Stimulated activated naive CD8-positive, alpha-beta T cell treated with anti-CD3 and anti-CD28 coated beads, Interleukin-15, amount 100 ng/mL, for 72 hours (primary cell): ENCODE measurements around the gene KL.

Experiments used
- ATAC-seq: fragments of 150-1000 bp; cut with Tn5 transposase; 2 replicates; pipeline ENCODE4 v1.10.0; 2021; ENCODE audit warnings: mild to moderate bottlenecking, moderate library complexity
- DNase-seq, 2 donors: peaks; one replicate each; pipeline ENCODE4 v3.0.0; 2021 to 2022
- H3K27ac Mint-ChIP-seq, 2 donors: one replicate each; pipeline ENCODE4 v1.8.0; 2022; ENCODE audit warnings: mild to moderate bottlenecking in 2 of 2, mixed read lengths in 2 of 2, moderate library complexity in 2 of 2
- H3K27me3 Mint-ChIP-seq: one replicate; pipeline ENCODE4 v1.8.0; 2022; ENCODE audit warnings: mixed read lengths
- H3K4me1 Mint-ChIP-seq: one replicate; pipeline ENCODE4 v1.8.0; 2022; ENCODE audit warnings: mild to moderate bottlenecking, mixed read lengths
- H3K4me3 Mint-ChIP-seq, 2 donors: one replicate each; pipeline ENCODE4 v1.8.0; 2022; ENCODE audit warnings: mild to moderate bottlenecking in 2 of 2, mixed read lengths in 2 of 2, moderate library complexity in 1 of 2
- H3K9me3 Mint-ChIP-seq, 2 donors: one replicate each; pipeline ENCODE4 v1.8.0; 2022; ENCODE audit warnings: mixed read lengths in 2 of 2

Gene KL

GRCh38 chr13:33105387-33106005, 89.3 kb downstream of the KL start:
- DNase-seq (no peak), ATAC-seq (no peak)
- Mint-ChIP-seq H3K9me3 (no peaks in the 10 kb centered on the region), H3K27ac (no peak overlapping the region), H3K4me3 (no peak overlapping the region), H3K4me1 (no peaks in the 10 kb centered on the region), H3K27me3 (peaks cover 44% of the 10 kb centered on the region)

- Mint-ChIP-seq H3K27me3 (peaks cover 39% of the 10 kb centered on the region), H3K4me3 (no peak overlapping the region), H3K4me1 (no peaks in the 10 kb centered on the region), H3K27ac (no peak overlapping the region), H3K9me3 (no peaks in the 10 kb centered on the region)
- DNase-seq = no peak
- ATAC-seq = no peak
These were observed 90.6 kb downstream of the KL start for GRCh38 chr13:33106656-33107360.

GRCh38 chr13:33107361-33107760, 91.1 kb downstream of the KL start:
- no peak overlapping the region for H3K27ac Mint-ChIP-seq
- peaks cover 39% of the 10 kb centered on the region for H3K27me3 Mint-ChIP-seq
- H3K4me3 Mint-ChIP-seq = no peak overlapping the region
- DNase-seq = no peak
- H3K9me3 Mint-ChIP-seq = no peaks in the 10 kb centered on the region
- no peaks in the 10 kb centered on the region for H3K4me1 Mint-ChIP-seq
- ATAC-seq = no peak

- H3K9me3 Mint-ChIP-seq = no peaks in the 10 kb centered on the region
- no peak overlapping the region for H3K4me3 Mint-ChIP-seq
- H3K27ac Mint-ChIP-seq = no peak overlapping the region
- H3K27me3 Mint-ChIP-seq = peaks cover 39% of the 10 kb centered on the region
- no peaks in the 10 kb centered on the region for H3K4me1 Mint-ChIP-seq
- no peak for ATAC-seq
- DNase-seq = no peak
These were observed 92.4 kb downstream of the KL start for GRCh38 chr13:33108620-33109019.

- H3K9me3 Mint-ChIP-seq = no peaks in the 10 kb centered on the region
- ATAC-seq (no peak), DNase-seq (no peak)
- H3K4me1 Mint-ChIP-seq = no peaks in the 10 kb centered on the region
- peaks cover 33% of the 10 kb centered on the region for H3K27me3 Mint-ChIP-seq
- H3K27ac Mint-ChIP-seq = no peak overlapping the region
- H3K4me3 Mint-ChIP-seq = no peak overlapping the region
These were observed 93.1 kb downstream of the KL start for GRCh38 chr13:33109271-33109697.

GRCh38 chr13:33109801-33110200, 93.6 kb downstream of the KL start:
- no peak for ATAC-seq
- Mint-ChIP-seq H3K27ac (no peak overlapping the region), H3K4me3 (no peak overlapping the region), H3K4me1 (no peaks in the 10 kb centered on the region), H3K9me3 (no peaks in the 10 kb centered on the region), H3K27me3 (peaks cover 32% of the 10 kb centered on the region)
- no peak for DNase-seq

GRCh38 chr13:33110386-33110712, 94.1 kb downstream of the KL start:
- H3K4me3 Mint-ChIP-seq = no peak overlapping the region
- ATAC-seq = no peak
- peaks cover 32% of the 10 kb centered on the region for H3K27me3 Mint-ChIP-seq
- no peak for DNase-seq
- no peaks in the 10 kb centered on the region for H3K9me3 Mint-ChIP-seq
- H3K4me1 Mint-ChIP-seq = no peaks in the 10 kb centered on the region
- no peak overlapping the region for H3K27ac Mint-ChIP-seq

GRCh38 chr13:33110713-33111413, 94.6 kb downstream of the KL start:
- H3K4me1 Mint-ChIP-seq = no peaks in the 10 kb centered on the region
- no peaks in the 10 kb centered on the region for H3K9me3 Mint-ChIP-seq
- no peak for ATAC-seq
- peaks cover 29% of the 10 kb centered on the region for H3K27me3 Mint-ChIP-seq
- no peak for DNase-seq
- no peak overlapping the region for H3K27ac Mint-ChIP-seq
- H3K4me3 Mint-ChIP-seq = no peak overlapping the region

GRCh38 chr13:33111414-33112110, 95.3 kb downstream of the KL start:
- Mint-ChIP-seq H3K9me3 (no peaks in the 10 kb centered on the region), H3K27ac (no peak overlapping the region), H3K4me3 (no peak overlapping the region)

GRCh38 chr13:33112766-33113165, 96.5 kb downstream of the KL start:
- Mint-ChIP-seq H3K4me1 (no peaks in the 10 kb centered on the region), H3K27ac (no peak overlapping the region), H3K9me3 (no peaks in the 10 kb centered on the region), H3K27me3 (peaks cover 10% of the 10 kb centered on the region), H3K4me3 (no peak overlapping the region)
- ATAC-seq = no peak
- DNase-seq = no peak

More at GRCh38 chr13:33111414-33112110, 95.3 kb downstream of the KL start:
- DNase-seq = no peak
- ATAC-seq = no peak
- Mint-ChIP-seq H3K4me1 (no peaks in the 10 kb centered on the region), H3K27me3 (peaks cover 22% of the 10 kb centered on the region)

GRCh38 chr13:33114146-33114545, 97.9 kb downstream of the KL start:
- no peaks in the 10 kb centered on the region for H3K9me3 Mint-ChIP-seq
- ATAC-seq (no peak), DNase-seq (no peak)
- H3K27me3 Mint-ChIP-seq = no peaks in the 10 kb centered on the region
- no peak overlapping the region for H3K4me3 Mint-ChIP-seq
- no peaks in the 10 kb centered on the region for H3K4me1 Mint-ChIP-seq
- no peak overlapping the region for H3K27ac Mint-ChIP-seq

GRCh38 chr13:33115274-33115673, 99.1 kb downstream of the KL start:
- no peaks in the 10 kb centered on the region for H3K4me1 Mint-ChIP-seq
- H3K9me3 Mint-ChIP-seq = no peaks in the 10 kb centered on the region
- DNase-seq = no peak
- H3K4me3 Mint-ChIP-seq = no peak overlapping the region
- H3K27me3 Mint-ChIP-seq = no peaks in the 10 kb centered on the region
- no peak for ATAC-seq
- H3K27ac Mint-ChIP-seq = no peak overlapping the region
